DND-41 (cell line): ENCODE measurements around the gene EMILIN2.

ENCODE experiments used
- CTCF ChIP-seq: IDR thresholded peaks from 2 replicates; pipeline ENCODE4 v1.5.1; 2012; ENCODE audit warnings: borderline replicate concordance, low read length, moderate library complexity, mild to moderate bottlenecking; ENCODE audit not compliant: poor library complexity, severe bottlenecking; ENCODE audit errors: extremely low read depth
- EZH2 ChIP-seq: IDR thresholded peaks from 3 replicates; pipeline ENCODE4 v1.6.1; 2012; ENCODE audit warnings: borderline replicate concordance, low read depth, mild to moderate bottlenecking, moderate library complexity, low read length, inconsistent platforms; ENCODE audit not compliant: severe bottlenecking

DNA sequence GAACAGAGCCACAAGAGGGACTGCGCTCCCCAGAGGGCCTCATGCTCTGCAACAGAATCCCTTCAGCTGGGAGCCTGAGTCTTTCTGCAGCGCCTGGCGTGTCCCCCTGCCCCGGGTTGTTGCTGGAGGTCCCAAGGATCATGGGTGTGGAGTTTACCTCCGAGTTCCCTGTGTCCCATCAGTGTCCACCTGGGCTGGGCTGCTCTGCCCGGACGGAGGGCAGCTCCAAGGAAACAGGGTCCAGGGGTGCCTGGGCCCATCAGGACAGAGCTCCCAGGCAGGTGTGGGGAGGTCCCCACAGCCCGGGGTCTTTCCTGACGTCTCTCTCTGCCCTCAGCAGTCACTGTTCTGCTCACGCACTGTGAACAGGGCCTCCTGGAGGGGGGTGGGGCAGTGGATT lies 63.5 kb downstream of the EMILIN2 start:
- TF ChIP-seq CTCF (no peak), EZH2 (no peak)
